DND-41 (cell line): ENCODE measurements around the gene DUOXA2.

Source experiments
- ATAC-seq: fragments of 200-7000 bp; cut with Tn5 transposase; 3 replicates; pipeline ENCODE4 v1.9.1; 2021; ENCODE audit warnings: low read depth; ENCODE audit not compliant: insufficient read depth
- DNase-seq: peaks from one replicate; pipeline ENCODE4 v3.0.0-alpha.2; 2020
- H2AFZ ChIP-seq: 2 replicates; pipeline ENCODE4 v1.6.0; 2012; ENCODE audit warnings: low read depth, low read length
- H3K27ac ChIP-seq: 2 replicates; pipeline ENCODE4 v1.5.1; 2012; ENCODE audit warnings: low read length, inconsistent platforms
- H3K27me3 ChIP-seq: fragments of 200-600 bp; sonication (generic); 2 replicates; pipeline ENCODE4 v1.6.0; 2012; ENCODE audit warnings: low read length, mild to moderate bottlenecking, inconsistent platforms; ENCODE audit not compliant: insufficient read depth, poor library complexity
- H3K36me3 ChIP-seq: 2 replicates; pipeline ENCODE4 v1.5.1; 2012; ENCODE audit warnings: low read length, inconsistent platforms; ENCODE audit not compliant: insufficient read depth
- H3K4me1 ChIP-seq: 2 replicates; pipeline ENCODE4 v1.5.1; 2012; ENCODE audit warnings: mild to moderate bottlenecking, low read length; ENCODE audit not compliant: insufficient read depth
- H3K4me2 ChIP-seq: 2 replicates; pipeline ENCODE4 v1.6.0; 2012; ENCODE audit warnings: mild to moderate bottlenecking, moderate library complexity, low read length, inconsistent platforms; ENCODE audit not compliant: insufficient read depth
- H3K4me3 ChIP-seq, 2 experiments: fragments of 200-600 bp in 1 of 2; shearing (Covaris generic) in 1 of 2; 2 replicates each; pipeline ENCODE4 v1.5.1; 2012 to 2016; ENCODE audit warnings: inconsistent platforms in 2 of 2, low read length in 2 of 2, mild to moderate bottlenecking in 2 of 2, low read depth in 1 of 2, moderate library complexity in 1 of 2
- H3K79me2 ChIP-seq: 2 replicates; pipeline ENCODE4 v1.6.0; 2012; ENCODE audit warnings: low read length, inconsistent platforms; ENCODE audit not compliant: insufficient read depth
- H3K9ac ChIP-seq: 2 replicates; pipeline ENCODE4 v1.6.0; 2012; ENCODE audit warnings: low read depth, mild to moderate bottlenecking, inconsistent platforms, low read length, moderate library complexity
- H3K9me3 ChIP-seq: 2 replicates; pipeline ENCODE4 v1.5.1; 2012; ENCODE audit warnings: low read length, moderate library complexity, mild to moderate bottlenecking, inconsistent platforms; ENCODE audit not compliant: insufficient read depth, severe bottlenecking
- H4K20me1 ChIP-seq: 2 replicates; pipeline ENCODE4 v1.6.0; 2012; ENCODE audit warnings: low read length; ENCODE audit not compliant: insufficient read depth
- CTCF ChIP-seq: IDR thresholded peaks from 2 replicates; pipeline ENCODE4 v1.5.1; 2012; ENCODE audit warnings: borderline replicate concordance, low read length, moderate library complexity, mild to moderate bottlenecking; ENCODE audit not compliant: poor library complexity, severe bottlenecking; ENCODE audit errors: extremely low read depth
- EZH2 ChIP-seq: IDR thresholded peaks from 3 replicates; pipeline ENCODE4 v1.6.1; 2012; ENCODE audit warnings: borderline replicate concordance, low read depth, mild to moderate bottlenecking, moderate library complexity, low read length, inconsistent platforms; ENCODE audit not compliant: severe bottlenecking

The DUOXA2 gene

GRCh38 chr15:45112591-45113379 lies 1.3 kb upstream of the DUOXA2 start:
- no peaks in the 10 kb centered on the region for H4K20me1 ChIP-seq
- no peaks in the 10 kb centered on the region for H3K36me3 ChIP-seq
- H2AFZ ChIP-seq, result no peak overlapping the region
- H3K79me2 ChIP-seq, result no peaks in the 10 kb centered on the region
- H3K4me2 ChIP-seq, result no peak overlapping the region
- H3K27ac ChIP-seq, result no peak overlapping the region
- H3K4me3 ChIP-seq, result no peak overlapping the region
- no peaks in the 10 kb centered on the region for H3K27me3 ChIP-seq
- TF ChIP-seq EZH2 (no peak), CTCF (no peak)
- peaks cover 1% of the 10 kb centered on the region; the same call in 1 of the 2 replicates for H3K4me1 ChIP-seq
- H3K9ac ChIP-seq, result no peak overlapping the region
- no peak for DNase-seq
- no peak for ATAC-seq
- no peaks in the 10 kb centered on the region for H3K9me3 ChIP-seq

GRCh38 chr15:45113380-45113990 lies 641 bp upstream of the DUOXA2 start:
- no peak overlapping the region for H3K9ac ChIP-seq
- H3K79me2 ChIP-seq, result no peaks in the 10 kb centered on the region
- no peaks in the 10 kb centered on the region for H3K36me3 ChIP-seq
- H3K9me3 ChIP-seq, result no peaks in the 10 kb centered on the region
- no peak for TF ChIP-seq EZH2
- no peak for TF ChIP-seq CTCF
- H3K4me2 ChIP-seq, result no peak overlapping the region
- H4K20me1 ChIP-seq, result no peaks in the 10 kb centered on the region
- no peak for ATAC-seq
- H3K4me3 ChIP-seq, result no peak overlapping the region
- no peak overlapping the region for H3K27ac ChIP-seq
- H3K4me1 ChIP-seq, result peaks cover 3% of the 10 kb centered on the region; the same call in 1 of the 2 replicates
- no peak for DNase-seq
- H3K27me3 ChIP-seq, result no peaks in the 10 kb centered on the region
- no peak overlapping the region for H2AFZ ChIP-seq

- Histone ChIP-seq H4K20me1 (no peaks in the 10 kb centered on the region), H3K4me3 (no peak overlapping the region), H3K4me1 (peaks cover 3% of the 10 kb centered on the region; the same call in 1 of the 2 replicates), H3K27ac (no peak overlapping the region), H3K9ac (no peak overlapping the region), H3K4me2 (no peak overlapping the region), H2AFZ (no peak overlapping the region), H3K79me2 (no peaks in the 10 kb centered on the region), H3K9me3 (no peaks in the 10 kb centered on the region), H3K27me3 (no peaks in the 10 kb centered on the region), H3K36me3 (no peaks in the 10 kb centered on the region)
- no peak for DNase-seq
- no peak for ATAC-seq
- TF ChIP-seq CTCF (no peak), EZH2 (no peak)
Observed at GRCh38 chr15:45114751-45115085, 592 bp downstream of the DUOXA2 start.
